ENCODE data around the gene GRID1.

- TF ChIP-seq CTCF (IDR thresholded peaks at IDR 0.05) = no peak
- TF ChIP-seq ZFX (IDR thresholded peaks at IDR 0.05; ENCODE audit: borderline replicate concordance) = no peak
Observed at GRCh38 chr10:86248062-86248461, 118.5 kb downstream of the GRID1 start.

All from 22Rv1 (cell line).